GM18951 (cell line): ENCODE results near the gene SYTL2.
"Not testable (repeated sequence)": the region's sequence is repeated elsewhere in the genome, so short reads cannot be mapped to it uniquely, and the experiment has no call there.

Experiments used
- POLR2A ChIP-seq: IDR thresholded peaks from 4 replicates; pipeline ENCODE4 v1.6.1; 2011; ENCODE audit warnings: mild to moderate bottlenecking; ENCODE audit not compliant: insufficient read length, insufficient read depth; ENCODE audit errors: extremely low read depth
- in situ Hi-C: fragments of 300-500 bp; cut with MboI; formaldehyde crosslinking; loops from one replicate; pipeline ENCODE4 v1.12.0; 2022; ENCODE audit warnings: low sequenced_read_pairs, mixed read lengths, inconsistent platforms; ENCODE audit not compliant: unreplicated experiment

The SYTL2 gene

DNA sequence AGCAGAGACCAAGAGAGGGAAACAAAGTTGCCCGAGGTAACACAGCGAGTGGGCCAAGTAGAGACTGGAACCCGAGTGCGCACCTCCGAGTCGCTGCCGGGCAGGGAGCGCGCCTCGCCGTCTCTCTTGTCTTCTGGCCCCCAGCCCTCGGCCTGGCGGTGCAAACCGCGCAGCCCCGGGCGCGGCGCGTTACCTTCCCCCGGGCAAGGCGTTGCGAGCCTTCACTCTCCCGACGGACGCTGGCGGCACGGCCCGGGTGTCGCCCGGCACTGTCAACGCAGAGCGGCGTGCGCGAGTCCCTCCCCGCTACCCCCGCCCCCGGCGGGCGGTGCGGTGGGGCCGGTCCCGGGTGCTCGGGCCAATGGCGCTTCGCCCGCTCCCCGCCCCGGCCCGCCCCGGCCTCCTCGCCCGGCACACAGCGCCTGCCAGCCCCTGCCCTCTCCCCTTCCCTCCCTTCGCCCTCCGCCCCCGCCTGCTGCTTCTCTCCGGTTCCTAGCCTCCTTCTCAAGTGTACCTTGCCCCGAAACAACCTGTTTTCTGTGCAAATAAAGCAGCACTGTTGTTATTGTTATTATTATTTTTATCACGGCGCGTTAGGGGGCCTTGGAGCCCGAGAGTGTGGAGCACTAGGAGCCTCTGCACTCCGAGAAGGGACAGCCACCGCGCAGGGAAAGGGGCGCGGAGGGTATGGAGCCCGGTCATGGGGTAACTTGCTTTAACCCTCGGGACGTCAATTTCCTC is at the start of gene SYTL2:
Gene SYTL2, minus strand, starts transcription at position 271 of the 741 bp plus-strand sequence. CDS start 53,416 bp downstream, outside the sequence.
- peak; percentile 44 for TF ChIP-seq POLR2A
- in situ Hi-C loops: no loop called here

- in situ Hi-C loops: not testable (repeated sequence)
Measured at GRCh38 chr11:85859541-85859940, 48.6 kb upstream of the SYTL2 start.

GRCh38 chr11:85857098-85857497 is 46.2 kb upstream of the SYTL2 start:
- in situ Hi-C loops: no loop called here
- no peak for TF ChIP-seq POLR2A

DNA sequence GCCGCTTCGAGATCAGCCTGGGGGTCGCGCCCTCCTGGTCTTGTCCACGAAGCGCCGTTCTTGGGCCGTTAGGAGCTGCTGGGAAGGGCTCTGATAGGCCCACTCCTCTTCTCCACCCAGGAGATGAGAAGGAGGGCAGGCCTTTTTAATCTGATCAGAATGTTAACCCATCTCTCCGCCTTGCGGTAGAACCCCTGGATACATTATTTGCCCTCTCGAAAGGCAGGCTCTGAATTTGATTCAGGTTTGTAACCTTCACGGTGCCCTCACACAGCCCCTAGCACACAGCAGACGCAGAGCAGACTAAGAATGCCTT is 44.4 kb upstream of the SYTL2 start, which contains the start of gene CCDC83:
Gene CCDC83, plus strand, starts transcription at position 43 of the 316 bp plus-strand sequence. CDS start 9,741 bp downstream, outside the sequence.
- TF ChIP-seq POLR2A: no peak
- in situ Hi-C loops: no loop called here

- in situ Hi-C loops: no loop called here
- TF ChIP-seq POLR2A: peak; percentile 68
Measured at GRCh38 chr11:85854557-85855340, 43.8 kb upstream of the SYTL2 start.

DNA sequence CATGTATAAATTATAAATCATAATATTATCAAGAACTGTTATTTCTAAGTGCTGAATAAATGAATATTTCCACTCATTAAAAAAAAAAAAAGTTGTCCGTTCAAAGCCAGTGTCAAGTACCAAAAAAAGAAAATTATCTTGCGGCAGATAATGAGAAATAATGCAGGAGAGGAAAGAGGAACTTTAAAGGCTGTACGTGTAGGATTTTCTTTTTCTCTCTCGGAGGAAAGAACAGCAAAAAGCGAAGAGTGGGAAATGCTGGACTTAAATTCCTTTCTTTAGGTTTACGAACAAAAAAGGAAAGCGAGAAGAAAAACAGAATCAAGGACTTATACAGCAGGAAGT is 43.2 kb upstream of the SYTL2 start:
- TF ChIP-seq POLR2A: no peak
- in situ Hi-C loops: no loop called here

DNA sequence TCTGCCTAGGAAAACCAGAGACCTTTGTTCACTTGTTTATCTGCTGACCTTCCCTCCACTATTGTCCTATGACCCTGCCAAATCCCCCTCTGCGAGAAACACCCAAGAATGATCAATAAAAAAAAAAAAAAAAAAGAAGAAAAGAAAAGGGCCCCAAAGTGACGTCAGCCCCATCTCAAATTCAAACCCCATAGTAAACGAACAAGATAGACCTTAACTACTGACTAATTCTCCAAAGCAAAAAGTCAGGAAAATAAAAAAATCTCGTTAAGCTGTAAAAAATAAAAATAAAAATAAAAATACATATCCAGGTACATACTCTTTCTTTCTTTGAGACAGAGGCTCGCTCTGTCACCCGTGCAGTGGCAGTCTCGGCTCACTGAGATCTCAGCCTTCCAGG is 42.6 kb upstream of the SYTL2 start:
- in situ Hi-C loops: not testable (repeated sequence)

- in situ Hi-C loops: not testable (repeated sequence)
Measured at GRCh38 chr11:85852754-85853153, 41.8 kb upstream of the SYTL2 start.

DNA sequence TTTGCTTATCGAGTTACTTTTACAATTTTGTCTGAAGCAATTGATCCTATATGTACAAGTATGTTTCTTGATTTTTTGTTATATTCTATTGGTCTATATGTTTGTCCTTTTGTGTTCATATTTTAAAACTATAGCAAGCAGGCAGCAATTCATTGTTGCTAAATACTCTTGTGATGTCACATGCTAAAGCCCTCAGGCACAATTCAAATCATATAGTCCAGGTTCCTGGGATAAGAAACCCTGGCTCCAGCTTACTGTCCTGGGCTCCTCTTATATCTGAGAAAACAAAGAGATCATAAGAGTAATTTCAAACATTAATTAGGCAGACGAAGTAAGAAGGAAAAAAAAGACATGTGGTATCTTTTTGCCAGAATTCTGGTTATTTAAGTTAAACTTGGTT is 37.6 kb upstream of the SYTL2 start:
- in situ Hi-C loops: loop anchor here (25.0 kb wide), 1 partner anchor 261 kb away; no protein-coding TSS in a partner anchor
- no peak for TF ChIP-seq POLR2A

GRCh38 chr11:85848006-85848405 is 37.1 kb upstream of the SYTL2 start:
- in situ Hi-C loops: loop anchor here (25.0 kb wide), 1 partner anchor 261 kb away; no protein-coding TSS in a partner anchor

GRCh38 chr11:85847436-85847835 is 36.5 kb upstream of the SYTL2 start:
- in situ Hi-C loops: loop anchor here (25.0 kb wide), 1 partner anchor 260 kb away; no protein-coding TSS in a partner anchor

More at GRCh38 chr11:85848006-85848405, 37.1 kb upstream of the SYTL2 start:
- TF ChIP-seq POLR2A: no peak

DNA sequence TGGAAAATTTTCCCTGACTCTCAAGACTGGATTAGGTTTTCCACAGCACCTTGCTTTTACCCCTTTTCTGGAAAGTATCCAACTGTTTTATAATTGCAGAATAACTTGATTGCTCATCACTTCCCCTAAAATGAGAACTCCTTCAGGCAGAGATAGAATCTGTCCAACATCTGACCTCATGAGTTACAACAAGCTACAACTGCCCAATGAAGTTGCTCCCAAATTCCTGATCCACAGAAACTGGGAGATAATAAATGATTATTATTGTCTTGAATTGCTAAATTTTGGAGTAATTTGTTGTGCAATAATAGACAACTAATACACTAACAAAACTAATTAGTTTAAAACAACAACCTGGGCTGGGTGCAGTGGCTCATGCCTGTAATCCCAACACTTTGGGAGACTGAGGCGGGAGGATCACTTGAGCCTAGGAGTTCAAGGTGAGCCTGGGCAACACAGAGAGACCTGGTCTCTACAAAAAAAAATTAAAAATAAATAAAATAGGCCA is 34.2 kb upstream of the SYTL2 start:
- in situ Hi-C loops: loop anchor here (25.0 kb wide), 1 partner anchor 258 kb away; no protein-coding TSS in a partner anchor
- no peak for TF ChIP-seq POLR2A

More at GRCh38 chr11:85847436-85847835, 36.5 kb upstream of the SYTL2 start:
- TF ChIP-seq POLR2A: no peak

DNA sequence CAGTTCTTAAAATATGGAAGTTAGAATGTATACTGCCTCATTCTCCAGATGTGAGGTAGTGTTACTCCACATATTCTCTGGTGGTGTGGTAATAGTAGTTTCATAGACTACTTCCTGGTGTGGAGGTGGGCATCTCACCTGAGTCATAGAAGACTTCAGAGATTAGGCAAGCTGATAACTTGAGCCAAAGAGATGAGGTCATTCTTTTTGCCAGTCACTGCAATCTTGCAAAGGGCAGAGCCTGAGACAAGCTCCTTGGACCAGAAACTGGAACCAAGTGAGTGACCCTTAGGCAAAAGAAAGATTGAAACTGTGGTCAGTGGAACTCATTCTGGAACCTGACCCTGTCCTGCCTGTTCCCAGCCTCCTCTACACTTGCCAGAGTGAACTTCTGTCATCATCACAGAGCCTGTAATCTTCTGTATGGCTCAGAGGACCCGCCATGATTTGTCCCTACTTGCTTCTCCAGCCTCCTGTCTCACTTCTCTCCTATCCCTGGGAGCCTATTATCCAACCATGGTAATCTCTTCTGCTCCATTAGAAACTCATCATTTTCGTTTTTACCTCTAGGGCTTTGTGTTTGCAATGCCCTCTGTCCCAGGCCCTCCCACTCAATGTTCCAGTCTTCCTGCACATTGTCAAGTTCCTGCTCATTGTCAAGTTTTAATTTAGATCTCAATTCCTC is 33.6 kb upstream of the SYTL2 start:
- TF ChIP-seq POLR2A: no peak
- in situ Hi-C loops: loop anchor here (25.0 kb wide), 1 partner anchor 257 kb away; no protein-coding TSS in a partner anchor
